Chondrocyte (in vitro differentiated cells): ENCODE results near the gene PSMC3IP. TPM values are rescaled to one million over a fixed set of nuclear protein-coding genes. Genes with fewer than 3 reads are reported as not detected.
A peak's percentile ranks its signal among the peaks of the same experiment; 100 is the strongest.

ENCODE experiments used
- DNase-seq: peaks from one replicate; pipeline ENCODE4 v3.0.0; 2021; ENCODE audit warnings: mixed read lengths, low spot score
- H3K27ac Mint-ChIP-seq: one replicate; pipeline ENCODE4 v1.8.0; 2021; ENCODE audit warnings: mild to moderate bottlenecking, moderate library complexity, mixed read lengths; ENCODE audit not compliant: unreplicated experiment
- H3K27me3 Mint-ChIP-seq: 2 replicates; pipeline ENCODE4 v1.8.0; 2021; ENCODE audit warnings: low read depth, mixed read lengths
- H3K36me3 Mint-ChIP-seq: 2 replicates; pipeline ENCODE4 v1.8.0; 2021; ENCODE audit warnings: low read depth, mixed read lengths
- H3K4me1 Mint-ChIP-seq: 2 replicates; pipeline ENCODE4 v1.8.0; 2021; ENCODE audit warnings: low read depth, mild to moderate bottlenecking, mixed read lengths
- H3K4me3 Mint-ChIP-seq: one replicate; pipeline ENCODE4 v1.8.0; 2021; ENCODE audit warnings: mild to moderate bottlenecking, moderate library complexity, mixed read lengths; ENCODE audit not compliant: unreplicated experiment
- H3K9me3 Mint-ChIP-seq: 2 replicates; pipeline ENCODE4 v1.8.0; 2021; ENCODE audit warnings: low read depth, mixed read lengths
- CTCF ChIP-seq: fragments of 200-600 bp; sonication (generic); IDR thresholded peaks from 2 replicates; pipeline ENCODE4 v1.5.0; 2021; ENCODE audit warnings: antibody characterized with exemption, mild to moderate bottlenecking, moderate library complexity
- total RNA-seq: library from RNA; stranded (reverse); gene quantifications from 3 replicates; pipeline ENCODE4 v1.2.1, GENCODE V29; 2021

The PSMC3IP gene
- total RNA-seq, 1 donor from 2014 or later, result 4.9 TPM

- H3K36me3 Mint-ChIP-seq, result peaks cover 9% of the 10 kb centered on the region
- no peaks in the 10 kb centered on the region for H3K9me3 Mint-ChIP-seq
- DNase-seq, result no peak
- peaks cover 33% of the 10 kb centered on the region for H3K4me1 Mint-ChIP-seq
- no peaks in the 10 kb centered on the region for H3K27me3 Mint-ChIP-seq
- no peak for TF ChIP-seq CTCF
- peak overlapping the region; percentile 99 for H3K4me3 Mint-ChIP-seq
- H3K27ac Mint-ChIP-seq, result peak overlapping the region; percentile 98
Measured at GRCh38 chr17:42608305-42609181, 31.0 kb upstream of the PSMC3IP start.

- no peaks in the 10 kb centered on the region for H3K9me3 Mint-ChIP-seq
- H3K27me3 Mint-ChIP-seq, result no peaks in the 10 kb centered on the region
- DNase-seq, result no peak
- peaks cover 33% of the 10 kb centered on the region for H3K4me1 Mint-ChIP-seq
- peaks cover 5% of the 10 kb centered on the region for H3K36me3 Mint-ChIP-seq
- TF ChIP-seq CTCF, result no peak
- peak overlapping the region; percentile 99 for H3K4me3 Mint-ChIP-seq
- H3K27ac Mint-ChIP-seq, result peak overlapping the region; percentile 34
Measured at GRCh38 chr17:42607769-42608168, 30.2 kb upstream of the PSMC3IP start.

GRCh38 chr17:42603318-42603717 lies 25.8 kb upstream of the PSMC3IP start:
- Mint-ChIP-seq H3K27ac (no peak overlapping the region), H3K9me3 (no peaks in the 10 kb centered on the region), H3K27me3 (no peaks in the 10 kb centered on the region), H3K4me3 (no peak overlapping the region), H3K4me1 (peaks cover 34% of the 10 kb centered on the region), H3K36me3 (no peaks in the 10 kb centered on the region)
- no peak for TF ChIP-seq CTCF
- DNase-seq, result no peak

- Mint-ChIP-seq H3K27me3 (no peaks in the 10 kb centered on the region), H3K27ac (peak overlapping the region; percentile 22), H3K4me3 (no peak overlapping the region), H3K4me1 (peaks cover 9% of the 10 kb centered on the region), H3K36me3 (peaks cover 2% of the 10 kb centered on the region), H3K9me3 (no peaks in the 10 kb centered on the region)
- DNase-seq, result no peak
- TF ChIP-seq CTCF, result no peak
Measured at GRCh38 chr17:42598905-42599304, 21.4 kb upstream of the PSMC3IP start.

- no peak overlapping the region for H3K27ac Mint-ChIP-seq
- H3K9me3 Mint-ChIP-seq, result no peaks in the 10 kb centered on the region
- peaks cover 4% of the 10 kb centered on the region for H3K36me3 Mint-ChIP-seq
- no peak for DNase-seq
- no peak overlapping the region for H3K4me3 Mint-ChIP-seq
- TF ChIP-seq CTCF, result no peak
- H3K27me3 Mint-ChIP-seq, result no peaks in the 10 kb centered on the region
- peaks cover 9% of the 10 kb centered on the region for H3K4me1 Mint-ChIP-seq
Measured at GRCh38 chr17:42596386-42596785, 18.9 kb upstream of the PSMC3IP start.
